ENCODE measurements around the gene SLC24A3. TPM values are rescaled to one million over a fixed set of nuclear protein-coding genes. Genes with fewer than 3 reads are reported as not detected.

The SLC24A3 gene
- total RNA-seq, 1 experiment from 2014 or later: 0.14 TPM

DNA sequence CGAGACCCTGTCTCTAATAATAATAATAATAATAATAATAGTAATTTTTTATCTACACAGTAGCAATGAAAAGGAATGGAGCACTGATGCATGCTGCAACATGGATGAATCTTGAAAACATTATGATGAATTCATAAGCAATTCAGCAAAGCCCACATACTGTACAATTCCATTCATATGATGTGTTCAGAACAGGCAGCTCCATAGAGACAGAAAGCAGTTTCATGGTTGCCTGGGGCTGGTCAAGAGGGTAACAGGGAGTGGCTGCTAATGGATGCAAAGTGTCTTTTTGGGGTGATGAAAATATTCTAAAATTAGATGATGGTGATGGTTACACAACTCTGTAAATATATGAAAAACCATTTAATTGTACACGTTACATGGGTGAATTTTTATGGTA is 43.6 kb downstream of the SLC24A3 start:
- Mint-ChIP-seq H3K36me3 (ENCODE audit: insufficient read depth, unreplicated experiment) (no peaks in the 10 kb centered on the region), H3K27ac (ENCODE audit: unreplicated experiment) (no peak overlapping the region), H3K4me1 (ENCODE audit: low read depth, unreplicated experiment) (peaks cover 11% of the 10 kb centered on the region), H3K4me3 (ENCODE audit: unreplicated experiment) (no peak overlapping the region), H3K9me3 (ENCODE audit: unreplicated experiment) (no peaks in the 10 kb centered on the region), H3K27me3 (ENCODE audit: insufficient read depth, unreplicated experiment) (no peaks in the 10 kb centered on the region)
- Histone ChIP-seq H3K36me3 (ENCODE audit: control insufficient read depth, insufficient read depth, low read length) (no peaks in the 10 kb centered on the region), H3K4me1 (0 out of 2 replicates have a peak, but pooled peaks cover 9% of the 10 kb centered on the region), H3K4me3 (ENCODE audit: low read depth, low read length) (no peak overlapping the region), H3K27me3 (replicated peaks; ENCODE audit: control insufficient read depth, insufficient read depth, low read length) (no peaks in the 10 kb centered on the region), H3K9me3 (no peaks in the 10 kb centered on the region)
- POLR2A ChIA-PET: no interaction called here
- DNase-seq: no peak
- no TSS peak for BruUV-seq (replicated peaks)
- intact Hi-C loops (cut with micrococcal nuclease; ENCODE audit: unreplicated experiment): no loop called here
- TF ChIP-seq, protein P1, sequence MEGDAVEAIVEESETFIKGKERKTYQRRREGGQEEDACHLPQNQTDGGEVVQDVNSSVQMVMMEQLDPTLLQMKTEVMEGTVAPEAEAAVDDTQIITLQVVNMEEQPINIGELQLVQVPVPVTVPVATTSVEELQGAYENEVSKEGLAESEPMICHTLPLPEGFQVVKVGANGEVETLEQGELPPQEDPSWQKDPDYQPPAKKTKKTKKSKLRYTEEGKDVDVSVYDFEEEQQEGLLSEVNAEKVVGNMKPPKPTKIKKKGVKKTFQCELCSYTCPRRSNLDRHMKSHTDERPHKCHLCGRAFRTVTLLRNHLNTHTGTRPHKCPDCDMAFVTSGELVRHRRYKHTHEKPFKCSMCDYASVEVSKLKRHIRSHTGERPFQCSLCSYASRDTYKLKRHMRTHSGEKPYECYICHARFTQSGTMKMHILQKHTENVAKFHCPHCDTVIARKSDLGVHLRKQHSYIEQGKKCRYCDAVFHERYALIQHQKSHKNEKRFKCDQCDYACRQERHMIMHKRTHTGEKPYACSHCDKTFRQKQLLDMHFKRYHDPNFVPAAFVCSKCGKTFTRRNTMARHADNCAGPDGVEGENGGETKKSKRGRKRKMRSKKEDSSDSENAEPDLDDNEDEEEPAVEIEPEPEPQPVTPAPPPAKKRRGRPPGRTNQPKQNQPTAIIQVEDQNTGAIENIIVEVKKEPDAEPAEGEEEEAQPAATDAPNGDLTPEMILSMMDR (IDR thresholded peaks at IDR 0.05; ENCODE audit: insufficient read depth in 1 of 2, low read depth in 1 of 2, low read length in 1 of 2, severe bottlenecking in 1 of 2, unreplicated experiment in 1 of 2): no peak
- CTCF ChIA-PET: no interaction called here

GRCh38 chr20:19256906-19257595 is 44.6 kb downstream of the SLC24A3 start:
- no peaks in the 10 kb centered on the region for H3K27me3 ChIP-seq (replicated peaks; ENCODE audit: control insufficient read depth, insufficient read depth, low read length)
- Mint-ChIP-seq H3K36me3 (ENCODE audit: insufficient read depth, unreplicated experiment) (no peaks in the 10 kb centered on the region), H3K27ac (ENCODE audit: unreplicated experiment) (no peak overlapping the region), H3K27me3 (ENCODE audit: insufficient read depth, unreplicated experiment) (no peaks in the 10 kb centered on the region), H3K9me3 (ENCODE audit: unreplicated experiment) (no peaks in the 10 kb centered on the region), H3K4me1 (ENCODE audit: low read depth, unreplicated experiment) (peaks cover 8% of the 10 kb centered on the region), H3K4me3 (ENCODE audit: unreplicated experiment) (no peak overlapping the region)
- no peaks in the 10 kb centered on the region for H3K36me3 ChIP-seq (ENCODE audit: control insufficient read depth, insufficient read depth, low read length)
- ChIA-PET POLR2A (no interaction called here), CTCF (no interaction called here)
- intact Hi-C loops (cut with micrococcal nuclease; ENCODE audit: unreplicated experiment): no loop called here
- BruUV-seq (replicated peaks): no TSS peak
- no peak overlapping the region for H3K4me3 ChIP-seq (ENCODE audit: low read depth, low read length)
- no peak for DNase-seq
- 0 out of 2 replicates have a peak, but pooled peaks cover 5% of the 10 kb centered on the region for H3K4me1 ChIP-seq
- no peaks in the 10 kb centered on the region for H3K9me3 ChIP-seq
- TF ChIP-seq, protein P1 (IDR thresholded peaks at IDR 0.05; ENCODE audit: insufficient read depth in 1 of 2, low read depth in 1 of 2, low read length in 1 of 2, severe bottlenecking in 1 of 2, unreplicated experiment in 1 of 2): no peak

DNA sequence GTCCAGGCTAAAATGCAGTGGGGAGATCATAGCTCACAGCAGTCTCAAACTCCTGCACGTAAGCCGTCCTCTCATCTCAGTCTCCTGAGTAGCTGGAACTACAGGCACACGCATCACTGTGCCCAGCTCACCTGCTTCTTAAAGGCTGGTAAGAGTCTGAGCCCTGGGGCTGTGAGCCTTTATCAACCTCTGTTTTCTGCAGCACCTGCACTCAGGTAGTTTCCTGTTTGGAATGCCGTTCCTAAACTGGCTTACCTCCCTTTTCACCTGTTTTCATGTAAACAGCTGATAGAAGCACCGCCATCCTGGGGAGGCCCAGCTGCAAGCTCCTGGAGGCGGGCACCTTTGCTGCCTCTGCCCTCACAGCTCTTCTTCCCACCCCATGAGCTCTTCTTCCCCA is 45.4 kb downstream of the SLC24A3 start:
- Mint-ChIP-seq H3K36me3 (ENCODE audit: insufficient read depth, unreplicated experiment) (no peaks in the 10 kb centered on the region), H3K4me1 (ENCODE audit: low read depth, unreplicated experiment) (peaks cover under 1% of the 10 kb centered on the region), H3K27ac (ENCODE audit: unreplicated experiment) (no peak overlapping the region), H3K9me3 (ENCODE audit: unreplicated experiment) (no peaks in the 10 kb centered on the region), H3K4me3 (ENCODE audit: unreplicated experiment) (no peak overlapping the region), H3K27me3 (ENCODE audit: insufficient read depth, unreplicated experiment) (no peaks in the 10 kb centered on the region)
- Histone ChIP-seq H3K4me1 (no peaks in the 10 kb centered on the region), H3K27me3 (replicated peaks; ENCODE audit: control insufficient read depth, insufficient read depth, low read length) (no peaks in the 10 kb centered on the region), H3K9me3 (no peaks in the 10 kb centered on the region), H3K36me3 (ENCODE audit: control insufficient read depth, insufficient read depth, low read length) (no peaks in the 10 kb centered on the region), H3K4me3 (ENCODE audit: low read depth, low read length) (no peak overlapping the region)
- ChIA-PET POLR2A (no interaction called here), CTCF (interaction anchor here (0.6 kb wide), 1 partner anchor 19 kb away, joined by 4 read pairs; no protein-coding TSS in a partner anchor)
- no TSS peak for BruUV-seq (replicated peaks)
- intact Hi-C loops (cut with micrococcal nuclease; ENCODE audit: unreplicated experiment): no loop called here
- TF ChIP-seq, protein P1 (IDR thresholded peaks at IDR 0.05; ENCODE audit: insufficient read depth in 1 of 2, low read depth in 1 of 2, low read length in 1 of 2, severe bottlenecking in 1 of 2, unreplicated experiment in 1 of 2): no peak
- DNase-seq: no peak
